Cardiac fibroblast (primary cell): Measurements from ENCODE around the gene TMPRSS11B.
"Not testable (repeated sequence)": the region's sequence is repeated elsewhere in the genome, so short reads cannot be mapped to it uniquely, and the experiment has no call there.

Experiments used
- DNase-seq, 2 donors: peaks; one replicate each; pipeline versions ENCODE4 v3.0.0 to v3.0.0-alpha.2; 2010; ENCODE audit warnings: low read depth in 2 of 2
- H3K4me3 ChIP-seq, 2 donors: replicated peaks in 1 of 2; 1 replicate in 1 of 2; 2 replicates in 1 of 2; pipeline ENCODE4 v1.5.1; 2011; ENCODE audit warnings: low read depth in 2 of 2, low read length in 2 of 2, mild to moderate bottlenecking in 2 of 2, moderate library complexity in 1 of 2
- CTCF ChIP-seq: IDR thresholded peaks from one replicate; pipeline ENCODE4 v1.5.1; 2011; ENCODE audit warnings: low read depth, mild to moderate bottlenecking, low read length, inconsistent platforms

The TMPRSS11B gene

GRCh38 chr4:68240620-68241019, 4.9 kb downstream of the TMPRSS11B start:
- no peak for TF ChIP-seq CTCF
- no peak overlapping the region for H3K4me3 ChIP-seq
- DNase-seq = no peak

- TF ChIP-seq CTCF = no peak
- H3K4me3 ChIP-seq = no peak overlapping the region
- no peak for DNase-seq
Observed at GRCh38 chr4:68228568-68228967, 16.9 kb downstream of the TMPRSS11B start.

- peak in 1 of 2 donors; percentile 15 for DNase-seq
- no peak overlapping the region for H3K4me3 ChIP-seq
- no peak for TF ChIP-seq CTCF
Observed at GRCh38 chr4:68218044-68218443, 27.4 kb downstream of the TMPRSS11B start.

- DNase-seq = no peak
- no peak overlapping the region for H3K4me3 ChIP-seq
- TF ChIP-seq CTCF = no peak
Observed at GRCh38 chr4:68216501-68216900, 29.0 kb downstream of the TMPRSS11B start.

GRCh38 chr4:68209003-68209402, 36.5 kb downstream of the TMPRSS11B start:
- peak in 1 of 2 donors; percentile 3 for DNase-seq
- no peak overlapping the region for H3K4me3 ChIP-seq
- TF ChIP-seq CTCF = no peak

GRCh38 chr4:68194305-68194704, 51.2 kb downstream of the TMPRSS11B start:
- not testable (repeated sequence) for DNase-seq, H3K4me3 ChIP-seq

GRCh38 chr4:68193194-68193593, 52.3 kb downstream of the TMPRSS11B start:
- TF ChIP-seq CTCF = no peak
- no peak overlapping the region for H3K4me3 ChIP-seq
- no peak for DNase-seq
